ENCODE measurements around the gene GPR37L1. TPM values are rescaled to one million over a fixed set of nuclear protein-coding genes. Genes with fewer than 3 reads are reported as not detected.
"Not testable (repeated sequence)": the region's sequence is repeated elsewhere in the genome, so short reads cannot be mapped to it uniquely, and the experiment has no call there.

GPR37L1 gene
- total and polyA plus RNA-seq, 8 donors = 0.02 to 0.25 (median 0.07) TPM; not detected in 2

DNA sequence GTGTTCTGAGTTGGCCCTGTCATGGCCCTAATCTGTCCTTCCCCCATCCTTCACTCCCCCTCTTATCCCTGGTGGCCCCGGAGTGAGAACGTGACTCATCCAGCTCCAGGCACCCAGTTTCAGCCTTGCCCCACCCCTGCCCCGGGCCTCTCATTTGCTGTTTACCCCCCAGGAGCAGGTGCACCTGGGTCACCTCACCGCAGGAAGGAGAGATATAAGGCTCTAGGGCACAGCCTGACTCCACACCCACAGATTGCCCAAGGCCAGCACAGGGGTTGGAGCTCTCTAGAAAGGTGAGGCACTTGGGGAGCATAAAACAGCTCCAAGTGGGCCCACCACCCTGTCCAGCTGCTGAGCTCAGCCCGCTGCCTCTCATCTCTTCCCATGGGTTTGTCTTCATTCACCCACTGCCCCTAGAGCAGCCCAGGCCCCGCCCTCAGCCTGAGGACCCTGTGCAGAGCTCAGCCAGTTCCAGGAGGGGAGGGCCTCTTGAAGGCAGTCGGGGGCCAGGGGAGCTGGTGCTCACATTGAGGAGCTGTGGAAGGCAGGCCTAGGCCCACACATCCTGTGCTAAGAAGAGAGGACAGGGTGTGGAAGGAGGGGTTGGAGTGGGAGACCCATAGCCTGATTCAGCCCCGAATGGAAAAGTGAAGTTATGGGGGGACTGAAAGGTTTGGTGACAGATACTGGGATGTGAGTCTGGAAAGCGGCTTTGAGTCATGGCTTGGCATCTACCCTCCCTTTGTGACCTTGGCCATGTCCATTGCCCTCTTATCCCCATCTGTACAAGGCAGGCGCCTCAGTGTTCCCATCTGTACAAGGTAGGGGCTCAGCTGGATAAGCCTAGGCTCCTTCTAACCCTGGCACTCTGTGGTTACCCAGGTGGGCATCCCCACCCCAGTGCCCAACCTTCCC lies 16.1 kb upstream of the GPR37L1 start:
- Histone ChIP-seq H3K4me1 (peaks cover 31 to 42% (median 36%) of the 10 kb centered on the region in 3 donors), H3K27me3 (no peaks in the 10 kb centered on the region), H3K36me3 (no peaks in the 10 kb centered on the region), H3K27ac (peak overlapping the region; percentile 95 to 99 (median 98)), H3K4me3 (no peak overlapping the region), H3K9me3 (no peaks in the 10 kb centered on the region)
- intact Hi-C loops (cut with DNase I) = loop anchor here in 1 of 3 donors (5.0 kb wide), 2 partner anchors 59 to 94 kb away; partner anchors contain the start of gene ELF3
- WGBS, 2 donors = 28 to 33% methylated on average over 9 to 10 of the region's 10 CpGs
- FAIRE-seq = no peak
- TF ChIP-seq, protein P1, sequence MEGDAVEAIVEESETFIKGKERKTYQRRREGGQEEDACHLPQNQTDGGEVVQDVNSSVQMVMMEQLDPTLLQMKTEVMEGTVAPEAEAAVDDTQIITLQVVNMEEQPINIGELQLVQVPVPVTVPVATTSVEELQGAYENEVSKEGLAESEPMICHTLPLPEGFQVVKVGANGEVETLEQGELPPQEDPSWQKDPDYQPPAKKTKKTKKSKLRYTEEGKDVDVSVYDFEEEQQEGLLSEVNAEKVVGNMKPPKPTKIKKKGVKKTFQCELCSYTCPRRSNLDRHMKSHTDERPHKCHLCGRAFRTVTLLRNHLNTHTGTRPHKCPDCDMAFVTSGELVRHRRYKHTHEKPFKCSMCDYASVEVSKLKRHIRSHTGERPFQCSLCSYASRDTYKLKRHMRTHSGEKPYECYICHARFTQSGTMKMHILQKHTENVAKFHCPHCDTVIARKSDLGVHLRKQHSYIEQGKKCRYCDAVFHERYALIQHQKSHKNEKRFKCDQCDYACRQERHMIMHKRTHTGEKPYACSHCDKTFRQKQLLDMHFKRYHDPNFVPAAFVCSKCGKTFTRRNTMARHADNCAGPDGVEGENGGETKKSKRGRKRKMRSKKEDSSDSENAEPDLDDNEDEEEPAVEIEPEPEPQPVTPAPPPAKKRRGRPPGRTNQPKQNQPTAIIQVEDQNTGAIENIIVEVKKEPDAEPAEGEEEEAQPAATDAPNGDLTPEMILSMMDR (IDR thresholded peaks at IDR 0.05) = no peak
- ATAC-seq = peak; percentile 46 to 54 (median 50)
- DNase-seq = peak; percentile 73 to 87 (median 82)

DNA sequence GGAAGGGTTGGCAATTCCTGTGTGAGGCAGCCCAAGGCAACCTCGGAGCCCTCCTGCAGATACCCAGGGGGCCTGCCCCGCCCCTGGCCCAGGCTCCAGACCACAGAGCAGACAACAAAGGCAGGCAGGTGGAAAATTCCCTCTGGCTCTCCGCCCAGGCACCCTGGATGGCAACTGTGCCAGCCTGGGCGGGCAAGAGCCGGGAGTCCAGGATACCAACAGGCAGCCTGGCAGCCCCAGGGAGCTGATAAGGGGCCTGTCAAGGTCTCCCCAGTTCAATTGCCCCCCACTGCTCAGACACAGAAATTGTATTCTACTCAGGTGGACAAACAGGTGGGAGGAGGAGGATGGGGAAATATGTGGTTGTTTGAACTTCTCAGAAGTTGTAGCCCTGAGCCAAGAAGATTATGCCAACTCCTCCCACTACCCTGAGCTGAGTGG lies 15.4 kb upstream of the GPR37L1 start:
- Histone ChIP-seq H3K27me3 (no peaks in the 10 kb centered on the region), H3K9me3 (no peaks in the 10 kb centered on the region), H3K4me3 (no peak overlapping the region), H3K36me3 (no peaks in the 10 kb centered on the region), H3K27ac (peak overlapping the region; percentile 95 to 99 (median 98)), H3K4me1 (peaks cover 31 to 42% (median 36%) of the 10 kb centered on the region in 3 donors)
- intact Hi-C loops (cut with DNase I) = loop anchor here in 1 of 3 donors (5.0 kb wide), 2 partner anchors 60 to 95 kb away; partner anchors contain the start of gene ELF3
- ATAC-seq = peak; percentile 73 to 81 (median 78)
- TF ChIP-seq, protein P1 (IDR thresholded peaks at IDR 0.05) = no peak
- DNase-seq = peak; percentile 93 to 98 (median 97)
- WGBS, 2 donors = 10 to 12% methylated on average over 4 to 5 of the region's 5 CpGs
- no peak for FAIRE-seq

DNA sequence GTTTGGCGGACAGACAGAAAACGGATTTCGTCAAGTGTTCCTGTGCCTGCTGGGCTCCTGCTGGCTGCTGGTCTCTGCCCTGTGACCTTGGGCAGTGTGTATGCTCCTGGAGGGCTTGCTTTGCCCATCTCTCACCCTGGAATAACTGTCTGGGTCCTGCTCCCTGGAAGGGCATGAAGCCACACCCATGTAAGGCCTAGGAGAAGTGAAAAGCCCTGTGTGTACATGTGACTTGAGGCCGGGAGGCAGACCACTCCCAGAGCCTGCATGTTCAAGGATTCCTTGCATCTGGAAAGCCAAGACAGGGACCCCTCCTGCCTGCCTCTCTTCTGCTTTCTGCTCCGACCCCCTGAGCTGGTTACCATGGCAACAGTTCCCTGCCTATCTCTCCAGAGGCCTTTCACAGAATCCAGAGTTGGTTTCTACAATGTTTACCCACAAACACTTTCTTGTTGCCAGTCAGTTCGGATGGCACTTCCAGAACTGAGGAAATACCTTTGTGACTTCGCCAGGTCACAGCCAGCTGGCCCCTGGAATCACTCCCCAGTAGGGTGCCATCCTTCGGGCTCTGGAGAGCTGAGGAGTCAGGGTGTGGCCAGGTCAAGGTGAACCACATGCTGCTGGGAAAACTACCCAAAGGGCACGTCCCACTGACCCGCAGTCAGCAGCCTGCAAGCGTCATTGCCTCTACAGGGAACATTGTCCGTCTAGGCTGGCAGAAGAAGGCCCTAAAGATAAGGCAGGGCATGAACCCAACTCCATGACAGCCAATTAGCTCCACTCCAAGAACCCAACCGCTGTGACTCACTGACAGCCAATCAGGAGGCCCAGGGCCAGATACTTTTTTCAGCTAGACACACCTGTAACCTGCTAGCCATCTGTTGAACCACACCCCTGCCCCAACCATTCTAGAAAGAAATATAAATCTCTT lies 14.7 kb upstream of the GPR37L1 start:
- no peaks in the 10 kb centered on the region for H3K9me3 ChIP-seq
- H3K4me1 ChIP-seq = peaks cover 37 to 42% (median 38%) of the 10 kb centered on the region in 3 donors
- H3K4me3 ChIP-seq = peak overlapping the region in 1 of 4 donors; percentile 7
- peak overlapping the region; percentile 95 to 99 (median 98) for H3K27ac ChIP-seq
- DNase-seq = peak; percentile 72 to 96 (median 89)
- no peaks in the 10 kb centered on the region for H3K36me3 ChIP-seq
- no peaks in the 10 kb centered on the region for H3K27me3 ChIP-seq
- ATAC-seq = peak; percentile 61 to 80 (median 72)
- intact Hi-C loops (cut with DNase I) = loop anchor here in 1 of 3 donors (5.0 kb wide), 2 partner anchors 61 to 96 kb away; partner anchors contain the start of gene ELF3
- no peak for FAIRE-seq
- TF ChIP-seq, protein P1 (IDR thresholded peaks at IDR 0.05) = no peak
- WGBS, 2 donors = 11 to 15% methylated on average over 13 of the region's 13 CpGs

DNA sequence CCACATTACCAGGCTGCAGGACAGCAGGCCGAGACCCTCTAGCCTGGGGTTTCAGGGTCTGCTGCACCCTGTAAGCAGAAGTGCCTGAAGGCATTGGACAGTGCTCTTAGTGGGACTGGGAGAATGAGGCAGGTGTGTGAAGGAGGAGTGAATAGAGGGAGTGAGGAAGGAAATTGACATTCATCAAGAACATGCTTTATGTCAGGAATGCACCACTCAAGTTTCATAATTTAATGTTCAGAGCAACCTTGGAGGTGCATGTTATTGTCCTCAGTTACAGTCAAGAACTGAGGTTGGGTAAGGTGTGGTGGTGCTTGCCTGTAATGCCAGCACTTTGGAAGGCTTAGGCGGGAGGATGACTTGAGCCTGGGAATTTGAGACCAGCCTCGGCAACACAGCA lies 11.7 kb upstream of the GPR37L1 start:
- no peak for DNase-seq
- 81 to 83% methylated on average over 3 of the region's 3 CpGs for WGBS, 2 donors
- no peak for ATAC-seq
- FAIRE-seq = no peak
- TF ChIP-seq, protein P1 (IDR thresholded peaks at IDR 0.05) = no peak
- no peaks in the 10 kb centered on the region for H3K9me3 ChIP-seq
- no peaks in the 10 kb centered on the region for H3K36me3 ChIP-seq
- H3K4me1 ChIP-seq = peaks cover 41 to 59% (median 49%) of the 10 kb centered on the region in 3 donors
- H3K27me3 ChIP-seq = no peaks in the 10 kb centered on the region
- peak overlapping the region; percentile 8 to 98 (median 88) for H3K27ac ChIP-seq
- H3K4me3 ChIP-seq = no peak overlapping the region
- intact Hi-C loops (cut with DNase I) = loop anchor here in 1 of 3 donors (10.0 kb wide), 1 partner anchor 106 kb away; no protein-coding TSS in a partner anchor

DNA sequence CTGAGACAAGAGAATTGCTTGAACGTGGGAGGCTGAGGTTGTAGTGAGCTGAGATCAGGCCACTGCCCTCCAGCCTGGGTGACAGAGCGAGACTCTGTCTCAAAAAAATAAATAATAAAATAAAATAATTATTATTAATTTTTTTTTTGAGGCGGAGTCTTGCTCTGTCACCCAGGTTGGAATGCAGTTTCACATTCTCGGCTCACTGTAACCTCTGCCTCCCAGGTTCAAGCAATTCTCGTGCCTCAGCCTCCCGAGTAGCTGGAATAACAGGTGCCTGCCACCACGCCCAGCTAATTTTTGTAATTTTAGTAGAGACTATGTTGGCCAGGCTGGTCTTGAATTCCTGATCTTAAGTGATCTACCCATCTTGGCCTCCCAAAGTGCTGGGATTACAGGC lies 11.1 kb upstream of the GPR37L1 start:
- H3K27me3 ChIP-seq, H3K9me3 ChIP-seq, ATAC-seq, FAIRE-seq, DNase-seq, H3K4me3 ChIP-seq, H3K36me3 ChIP-seq: not testable (repeated sequence)
- intact Hi-C loops (cut with DNase I) = loop anchor here in 1 of 3 donors (10.0 kb wide), 1 partner anchor 107 kb away; no protein-coding TSS in a partner anchor
- Histone ChIP-seq H3K27ac (peak overlapping the region; percentile 44 to 98 (median 88)), H3K4me1 (peaks cover 35 to 55% (median 43%) of the 10 kb centered on the region in 3 donors)
- WGBS, 2 donors = 73 to 80% methylated on average over 7 of the region's 7 CpGs
